HEK293T (cell line): ENCODE data around the gene RNF220.

ENCODE experiments used
- BHLHE40 ChIP-seq: fragments of 450-650 bp; IDR thresholded peaks from 2 replicates; pipeline ENCODE4 v1.6.1; 2016; ENCODE audit warnings: mild to moderate bottlenecking, moderate library complexity, borderline replicate concordance
- ELF4 ChIP-seq: fragments of 450-650 bp; IDR thresholded peaks from 2 replicates; pipeline ENCODE4 v1.6.1; 2017; ENCODE audit warnings: antibody characterized with exemption
- HDGF ChIP-seq: fragments of 450-650 bp; IDR thresholded peaks from 2 replicates; pipeline ENCODE4 v1.6.1; 2017; ENCODE audit warnings: antibody characterized with exemption, borderline replicate concordance
- SP1 ChIP-seq: fragments of 450-650 bp; IDR thresholded peaks from 2 replicates; pipeline ENCODE4 v1.6.1; 2017
- SUZ12 ChIP-seq: fragments of 450-650 bp; IDR thresholded peaks from 2 replicates; pipeline ENCODE4 v1.6.1; 2016; ENCODE audit warnings: mild to moderate bottlenecking

DNA sequence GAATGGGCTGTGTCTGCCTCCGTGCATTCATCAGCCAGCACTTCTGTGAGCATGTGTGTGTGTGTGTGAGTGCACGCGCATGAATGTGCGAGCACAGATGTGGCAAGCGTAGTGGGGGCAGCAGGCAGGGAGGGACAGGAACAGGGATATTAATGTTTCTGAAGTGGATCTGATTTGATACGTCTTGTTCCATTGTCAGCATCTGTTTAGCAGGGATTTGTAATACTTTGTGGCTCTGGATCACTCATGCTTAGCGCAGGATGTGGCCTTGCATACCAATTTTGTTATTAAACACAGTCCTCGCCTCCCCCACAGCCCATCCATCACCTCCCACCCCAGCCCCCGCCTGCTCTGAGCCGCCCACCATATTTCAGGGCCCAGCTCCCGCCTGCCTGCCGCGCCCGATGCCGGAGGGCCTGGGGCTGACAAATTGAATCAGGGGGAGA, 216.8 kb downstream of the RNF220 start:
- TF ChIP-seq SUZ12 (no peak), BHLHE40 (no peak), SP1 (no peak), HDGF (no peak), ELF4 (no peak)
